Right hindlimb (tissue), 1 donor: ENCODE measurements around the gene CLDN7.

Experiments used
- DNase-seq: peaks from one replicate; pipeline ENCODE4 v3.0.0-alpha.2; 2018

Gene CLDN7

DNA sequence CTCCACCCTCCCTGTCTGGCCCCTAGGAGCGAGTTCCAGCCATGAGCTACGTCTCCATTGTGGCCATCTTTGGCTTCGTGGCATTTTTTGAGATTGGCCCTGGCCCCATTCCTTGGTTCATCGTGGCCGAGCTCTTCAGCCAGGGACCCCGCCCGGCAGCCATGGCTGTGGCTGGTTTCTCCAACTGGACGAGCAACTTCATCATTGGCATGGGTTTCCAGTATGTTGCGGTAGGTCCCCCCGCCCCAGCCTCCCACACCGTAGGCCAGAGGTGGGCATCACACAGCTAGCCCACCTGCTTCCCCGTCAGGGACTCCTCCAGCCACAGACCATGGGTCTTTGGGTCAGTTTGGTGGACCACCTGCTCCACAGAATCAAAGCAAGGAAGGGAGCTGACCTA is 23.4 kb upstream of the CLDN7 start:
- DNase-seq: no peak

DNA sequence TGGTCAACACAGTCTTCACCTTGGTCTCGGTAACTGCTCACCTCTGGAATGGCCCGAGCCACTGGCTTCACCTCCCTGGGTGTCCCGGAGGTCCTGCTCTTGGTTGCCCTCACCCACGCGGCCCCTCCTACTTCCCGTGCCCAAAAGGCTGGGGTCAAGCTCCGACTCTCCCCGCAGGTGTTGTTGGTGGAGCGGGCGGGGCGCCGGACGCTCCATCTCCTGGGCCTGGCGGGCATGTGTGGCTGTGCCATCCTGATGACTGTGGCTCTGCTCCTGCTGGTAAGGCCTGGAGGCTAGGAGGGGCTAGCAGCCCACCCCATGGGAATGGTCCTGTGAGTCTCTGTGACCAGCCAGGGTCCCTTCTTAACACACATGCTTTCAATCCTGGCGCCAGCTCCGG is 22.6 kb upstream of the CLDN7 start:
- no peak for DNase-seq

GRCh38 chr17:7283471-7284216 is 21.4 kb upstream of the CLDN7 start:
- no peak for DNase-seq

- DNase-seq: no peak
These were observed 20.6 kb upstream of the CLDN7 start for GRCh38 chr17:7282752-7283321.

DNA sequence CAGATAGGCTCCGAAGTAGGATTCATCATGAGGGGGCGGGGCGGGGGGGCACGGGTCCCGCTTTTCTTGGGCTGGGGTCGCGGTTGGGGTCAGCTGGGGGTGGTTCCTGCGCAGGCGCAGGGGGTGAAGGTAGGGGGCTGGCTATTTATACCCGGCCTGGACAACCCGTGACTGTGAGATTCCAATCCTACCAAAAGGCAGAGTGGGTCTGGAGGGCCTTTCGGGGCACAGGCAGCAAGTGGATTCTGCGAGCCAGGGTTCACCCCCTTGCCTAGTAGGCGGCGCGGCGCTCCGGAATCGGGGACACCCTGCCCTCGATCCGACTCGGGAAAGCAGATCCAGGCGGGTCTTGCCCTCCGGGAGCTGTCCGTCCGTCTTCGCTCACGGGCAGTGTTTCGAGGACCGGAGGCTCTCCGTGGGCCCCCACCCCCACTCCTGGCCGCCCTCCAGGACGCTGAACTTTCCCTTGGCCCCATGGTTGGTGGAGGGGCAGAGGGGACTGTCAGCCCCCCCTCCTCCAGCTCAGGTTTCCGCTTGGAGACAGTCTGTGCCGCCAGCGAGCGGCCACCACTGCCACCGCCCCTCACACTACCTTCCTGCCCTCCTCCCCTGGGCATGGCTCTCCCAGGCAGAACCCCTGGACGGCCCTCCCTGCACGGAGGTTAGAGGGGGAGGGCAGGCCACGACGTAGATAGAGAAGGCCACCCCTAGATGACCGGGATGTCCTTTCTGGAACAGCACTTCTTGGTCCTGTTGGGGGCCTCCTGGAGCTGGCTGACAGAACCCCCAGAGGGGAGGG is 19.9 kb upstream of the CLDN7 start:
- DNase-seq: peak; percentile 61

DNA sequence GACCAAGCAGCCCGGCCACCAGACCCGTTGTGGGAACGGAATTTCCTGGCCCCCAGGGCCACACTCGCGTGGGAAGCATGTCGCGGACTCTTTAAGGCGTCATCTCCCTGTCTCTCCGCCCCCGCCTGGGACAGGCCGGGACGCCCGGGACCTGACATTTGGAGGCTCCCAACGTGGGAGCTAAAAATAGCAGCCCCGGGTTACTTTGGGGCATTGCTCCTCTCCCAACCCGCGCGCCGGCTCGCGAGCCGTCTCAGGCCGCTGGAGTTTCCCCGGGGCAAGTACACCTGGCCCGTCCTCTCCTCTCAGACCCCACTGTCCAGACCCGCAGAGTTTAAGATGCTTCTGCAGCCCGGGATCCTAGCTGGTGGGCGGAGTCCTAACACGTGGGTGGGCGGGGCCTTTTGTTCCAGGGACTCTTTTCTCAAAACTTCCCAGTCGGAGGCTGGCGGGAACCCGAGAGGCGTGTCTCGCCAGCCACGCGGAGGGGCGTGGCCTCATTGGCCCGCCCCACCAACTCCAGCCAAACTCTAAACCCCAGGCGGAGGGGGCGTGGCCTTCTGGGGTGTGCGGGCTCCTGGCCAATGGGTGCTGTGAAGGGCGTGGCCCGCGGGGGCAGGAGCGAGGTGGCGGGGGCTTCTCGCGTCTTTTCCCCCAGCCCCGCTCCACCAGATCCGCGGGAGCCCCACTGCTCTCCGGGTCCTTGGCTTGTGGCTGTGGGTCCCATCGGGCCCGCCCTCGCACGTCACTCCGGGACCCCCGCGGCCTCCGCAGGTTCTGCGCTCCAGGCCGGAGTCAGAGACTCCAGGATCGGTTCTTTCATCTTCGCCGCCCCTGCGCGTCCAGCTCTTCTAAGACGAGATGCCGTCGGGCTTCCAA is 19.0 kb upstream of the CLDN7 start, which contains the start of gene SLC2A4:
TSS of gene SLC2A4 (plus strand) at position 645 of the 879 bp plus-strand sequence. CDS start at position 862, 217 bp downstream.
- DNase-seq: peak; percentile 93

DNA sequence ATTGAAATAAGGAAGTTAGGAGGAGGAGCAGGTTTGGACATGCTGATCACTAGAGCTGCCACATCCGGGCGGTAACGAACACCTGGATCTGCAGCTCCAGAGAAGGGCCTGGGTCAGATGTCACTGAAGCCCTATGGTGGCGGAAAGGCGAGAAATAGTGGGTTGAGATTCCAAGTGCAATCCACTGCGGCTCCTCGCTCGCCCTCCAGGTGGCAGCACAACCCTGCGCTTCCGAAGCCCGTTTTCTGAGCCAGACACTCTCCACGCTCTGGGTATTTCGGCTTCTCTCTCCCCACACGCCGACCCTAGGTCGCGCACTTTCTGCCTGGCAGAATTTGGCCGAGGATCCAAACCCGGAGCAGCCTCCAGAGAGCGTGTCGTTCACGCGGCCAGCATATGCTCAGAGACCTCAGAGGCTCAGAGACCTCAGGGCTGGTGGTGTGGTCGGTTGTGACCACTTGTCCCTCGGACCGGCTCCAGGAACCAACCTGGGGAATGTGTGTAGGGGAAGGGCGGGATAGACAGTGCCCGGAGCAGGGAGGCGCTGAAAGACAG is 18.3 kb upstream of the CLDN7 start:
- DNase-seq: peak; percentile 85

DNA sequence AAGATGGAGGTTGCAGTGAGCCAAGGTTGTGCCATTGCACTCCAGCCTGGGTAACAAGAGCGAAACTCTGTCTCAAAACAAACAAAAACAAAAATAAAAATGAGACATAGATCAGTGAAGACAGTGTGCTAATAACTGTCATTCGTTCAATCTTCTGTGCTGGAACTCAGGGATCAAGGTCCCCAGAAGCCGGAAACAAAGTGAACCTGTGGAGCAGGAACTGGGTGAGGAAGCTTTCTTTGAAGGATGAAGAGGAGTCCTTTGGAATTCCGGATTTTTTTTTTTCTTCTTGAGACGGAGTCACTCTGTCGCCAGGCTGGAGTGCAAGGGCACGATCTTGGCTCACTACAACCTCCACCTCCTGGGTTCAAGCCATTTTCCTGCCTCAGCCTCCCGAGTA is 17.2 kb upstream of the CLDN7 start:
- DNase-seq: no peak

GRCh38 chr17:7266784-7267183 is 4.5 kb upstream of the CLDN7 start:
- DNase-seq: no peak

GRCh38 chr17:7263801-7264078 is 1.5 kb upstream of the CLDN7 start:
- DNase-seq: no peak

DNA sequence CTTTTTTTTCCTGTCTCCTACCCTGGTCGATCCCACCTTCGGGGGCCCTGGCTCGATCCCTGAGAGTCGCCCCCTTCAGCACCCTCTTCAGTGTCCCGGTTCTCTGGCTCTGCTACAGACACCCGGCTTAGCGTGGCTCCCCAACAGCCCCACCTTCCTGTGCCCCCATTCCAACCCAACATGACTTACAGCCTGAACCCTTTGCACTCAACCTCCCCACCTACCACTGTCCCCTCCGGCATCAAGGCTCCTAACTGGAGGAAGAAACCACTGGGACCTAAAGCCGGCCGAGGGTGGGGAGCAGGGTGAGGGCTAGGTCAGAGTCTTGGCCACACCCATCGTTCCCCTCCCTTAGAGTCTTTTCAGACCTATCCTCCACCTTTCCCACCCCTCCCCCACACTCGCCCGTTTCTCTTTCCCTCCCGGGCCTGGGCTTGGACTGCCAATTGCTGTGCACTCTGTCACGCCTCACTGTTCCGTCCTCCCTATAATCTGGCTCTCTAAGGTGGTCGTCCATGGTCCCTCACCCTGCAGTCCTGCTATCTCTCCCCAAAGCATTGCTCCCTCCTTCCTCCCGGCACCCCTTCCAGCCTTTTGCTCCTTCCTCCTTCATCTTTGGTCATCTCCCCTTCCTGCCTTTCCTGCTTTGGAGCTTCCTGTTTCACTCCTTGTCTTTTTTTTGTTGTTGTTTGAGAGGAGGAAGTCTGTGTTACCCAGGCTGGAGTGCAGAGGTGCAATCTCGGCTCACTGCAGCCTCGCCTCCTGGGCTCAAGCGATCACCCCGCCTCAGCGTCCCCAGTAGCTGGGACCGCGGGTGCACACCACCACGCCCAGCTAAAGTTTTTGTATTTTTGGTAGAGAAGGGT is 890 bp upstream of the CLDN7 start:
- DNase-seq: no peak

GRCh38 chr17:7261379-7262191 is 693 bp downstream of the CLDN7 start:
- no peak for DNase-seq

- DNase-seq: peak; percentile 34
These were observed 1.5 kb downstream of the CLDN7 start for GRCh38 chr17:7260651-7261378.

DNA sequence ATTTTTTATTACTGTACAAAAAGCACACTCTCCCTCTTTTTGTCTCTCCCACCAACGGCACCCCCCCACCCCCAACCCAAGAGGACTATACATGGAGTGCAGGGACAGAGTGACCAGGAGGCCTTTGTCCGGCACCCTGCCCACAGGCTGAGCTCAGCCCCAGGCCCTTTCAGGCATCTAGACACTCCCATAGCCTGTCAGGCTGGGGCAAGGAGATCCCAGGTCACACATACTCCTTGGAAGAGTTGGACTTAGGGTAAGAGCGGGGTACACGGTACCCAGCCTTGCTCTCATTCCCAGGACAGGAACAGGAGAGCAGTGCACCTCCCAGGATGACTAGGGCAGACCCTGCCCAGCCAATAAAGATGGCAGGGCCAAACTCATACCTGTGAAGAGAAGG is 2.1 kb downstream of the CLDN7 start:
- no peak for DNase-seq

DNA sequence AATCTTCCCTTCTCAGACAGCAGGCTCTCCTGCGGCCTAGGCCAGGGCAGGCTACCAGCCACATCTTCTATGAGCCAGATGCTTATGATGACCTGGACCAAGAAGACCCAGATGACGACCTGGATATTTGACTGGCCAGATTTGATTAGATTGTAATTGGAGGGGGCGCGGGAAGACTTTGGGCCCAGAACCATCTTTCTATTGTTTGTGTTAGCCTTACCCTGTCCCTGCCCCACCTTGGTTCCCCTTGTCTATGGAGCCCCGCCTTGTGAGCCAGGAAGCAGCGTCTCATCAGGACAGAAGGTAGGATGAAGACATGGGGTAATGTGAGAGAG is 2.8 kb downstream of the CLDN7 start:
- DNase-seq: no peak

- no peak for DNase-seq
These were observed 3.3 kb downstream of the CLDN7 start for GRCh38 chr17:7258731-7259554.

GRCh38 chr17:7256766-7257456 is 5.4 kb downstream of the CLDN7 start:
- DNase-seq: no peak

GRCh38 chr17:7254511-7254910 is 7.8 kb downstream of the CLDN7 start:
- DNase-seq: no peak

DNA sequence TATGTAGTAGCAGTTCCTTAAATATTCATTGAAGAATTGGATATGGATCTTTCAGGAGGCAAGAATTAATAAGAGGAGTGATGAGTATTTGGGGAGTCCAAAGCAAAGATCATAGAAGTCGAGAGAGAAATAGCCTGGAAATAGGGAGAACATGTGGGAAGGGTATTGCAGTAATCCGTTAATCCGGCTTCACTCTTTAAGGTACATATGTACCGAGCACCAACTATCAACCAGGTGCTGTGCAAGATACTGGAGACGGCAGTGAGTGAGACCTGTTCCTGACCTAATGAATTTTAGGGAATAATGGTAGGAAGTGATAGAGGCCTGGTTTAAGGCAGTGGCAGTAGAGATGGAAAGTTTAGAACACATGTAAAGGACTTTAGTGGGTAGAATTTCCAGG is 9.2 kb downstream of the CLDN7 start:
- DNase-seq: no peak
